Ishikawa (cell line): Measurements from ENCODE around the gene DYNC1I1.

Experiments
- EP300 ChIP-seq: IDR thresholded peaks from 2 replicates; pipeline ENCODE4 v1.6.1; 2012; ENCODE audit warnings: borderline replicate concordance
- MAX ChIP-seq: IDR thresholded peaks from 2 replicates; pipeline ENCODE4 v1.6.1; 2012
- RAD21 ChIP-seq: IDR thresholded peaks from 2 replicates; pipeline ENCODE4 v1.6.1; 2012; ENCODE audit warnings: low read depth
- TAF1 ChIP-seq: IDR thresholded peaks from 2 replicates; pipeline ENCODE4 v1.6.1; 2012; ENCODE audit warnings: low read depth, mild to moderate bottlenecking
- TF ChIP-seq, protein P1 (sequence below): IDR thresholded peaks from 2 replicates; pipeline ENCODE4 v1.6.1; 2012; ENCODE audit warnings: low read depth, mild to moderate bottlenecking

DNA sequence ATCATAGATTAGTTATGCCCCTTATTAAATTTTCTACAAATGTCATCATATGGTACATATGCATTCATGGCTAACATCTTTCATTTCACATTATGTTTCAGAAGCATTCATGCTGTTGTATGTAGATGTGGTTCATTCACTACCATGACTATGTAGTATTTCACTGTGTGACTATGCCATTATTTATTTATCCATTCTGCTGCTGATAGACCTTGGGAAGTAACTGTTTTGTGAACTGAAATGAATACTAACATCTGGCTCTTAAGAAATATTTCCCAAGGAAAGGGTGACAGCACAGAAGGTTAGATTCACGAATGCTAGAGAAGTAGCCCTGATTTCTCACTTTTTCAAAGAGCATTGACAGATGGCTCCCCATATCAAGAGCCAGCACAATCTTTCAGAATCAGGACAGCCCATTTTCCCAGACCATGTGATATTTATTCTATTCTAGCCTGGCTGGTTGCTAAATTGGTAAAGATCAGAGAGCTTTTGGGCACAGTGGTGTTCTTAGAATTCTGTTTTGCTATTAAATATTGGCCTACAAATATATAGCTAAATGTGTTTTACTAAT lies 157.4 kb downstream of the DYNC1I1 start:
- no peak for TF ChIP-seq MAX
- TF ChIP-seq, protein P1, sequence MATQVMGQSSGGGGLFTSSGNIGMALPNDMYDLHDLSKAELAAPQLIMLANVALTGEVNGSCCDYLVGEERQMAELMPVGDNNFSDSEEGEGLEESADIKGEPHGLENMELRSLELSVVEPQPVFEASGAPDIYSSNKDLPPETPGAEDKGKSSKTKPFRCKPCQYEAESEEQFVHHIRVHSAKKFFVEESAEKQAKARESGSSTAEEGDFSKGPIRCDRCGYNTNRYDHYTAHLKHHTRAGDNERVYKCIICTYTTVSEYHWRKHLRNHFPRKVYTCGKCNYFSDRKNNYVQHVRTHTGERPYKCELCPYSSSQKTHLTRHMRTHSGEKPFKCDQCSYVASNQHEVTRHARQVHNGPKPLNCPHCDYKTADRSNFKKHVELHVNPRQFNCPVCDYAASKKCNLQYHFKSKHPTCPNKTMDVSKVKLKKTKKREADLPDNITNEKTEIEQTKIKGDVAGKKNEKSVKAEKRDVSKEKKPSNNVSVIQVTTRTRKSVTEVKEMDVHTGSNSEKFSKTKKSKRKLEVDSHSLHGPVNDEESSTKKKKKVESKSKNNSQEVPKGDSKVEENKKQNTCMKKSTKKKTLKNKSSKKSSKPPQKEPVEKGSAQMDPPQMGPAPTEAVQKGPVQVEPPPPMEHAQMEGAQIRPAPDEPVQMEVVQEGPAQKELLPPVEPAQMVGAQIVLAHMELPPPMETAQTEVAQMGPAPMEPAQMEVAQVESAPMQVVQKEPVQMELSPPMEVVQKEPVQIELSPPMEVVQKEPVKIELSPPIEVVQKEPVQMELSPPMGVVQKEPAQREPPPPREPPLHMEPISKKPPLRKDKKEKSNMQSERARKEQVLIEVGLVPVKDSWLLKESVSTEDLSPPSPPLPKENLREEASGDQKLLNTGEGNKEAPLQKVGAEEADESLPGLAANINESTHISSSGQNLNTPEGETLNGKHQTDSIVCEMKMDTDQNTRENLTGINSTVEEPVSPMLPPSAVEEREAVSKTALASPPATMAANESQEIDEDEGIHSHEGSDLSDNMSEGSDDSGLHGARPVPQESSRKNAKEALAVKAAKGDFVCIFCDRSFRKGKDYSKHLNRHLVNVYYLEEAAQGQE, result no peak
- TF ChIP-seq EP300, result no peak
- no peak for TF ChIP-seq TAF1
- no peak for TF ChIP-seq RAD21
